LNCAP (cell line): Measurements from ENCODE around the gene ZDHHC3.
A peak's percentile ranks its signal among the peaks of the same experiment; 100 is the strongest.

Source experiments
- TF ChIP-seq, protein P1 (sequence below): fragments of 450-650 bp; IDR thresholded peaks from 2 replicates; pipeline ENCODE4 v1.5.1; 2017; ENCODE audit warnings: mild to moderate bottlenecking

Gene ZDHHC3

DNA sequence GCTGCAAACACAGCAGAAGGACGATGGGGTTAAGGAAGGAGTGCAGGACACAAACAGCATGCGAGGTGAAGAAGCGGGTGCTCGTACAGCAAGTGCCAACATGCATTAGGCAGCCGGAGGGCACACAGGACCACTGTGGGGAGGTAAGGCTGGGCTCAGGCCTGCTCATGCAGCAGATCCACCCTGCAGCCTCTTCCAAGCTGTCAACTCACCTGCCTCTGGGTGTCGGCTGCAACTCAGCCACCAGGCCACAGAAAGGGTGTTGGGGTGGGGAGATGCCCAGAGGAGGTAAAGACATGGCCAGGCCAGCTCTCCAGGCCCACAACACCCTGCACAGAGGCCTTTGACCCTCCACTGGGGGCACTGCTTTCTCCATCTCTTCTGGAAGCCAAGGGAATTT lies 57.4 kb downstream of the ZDHHC3 start:
- TF ChIP-seq, protein P1, sequence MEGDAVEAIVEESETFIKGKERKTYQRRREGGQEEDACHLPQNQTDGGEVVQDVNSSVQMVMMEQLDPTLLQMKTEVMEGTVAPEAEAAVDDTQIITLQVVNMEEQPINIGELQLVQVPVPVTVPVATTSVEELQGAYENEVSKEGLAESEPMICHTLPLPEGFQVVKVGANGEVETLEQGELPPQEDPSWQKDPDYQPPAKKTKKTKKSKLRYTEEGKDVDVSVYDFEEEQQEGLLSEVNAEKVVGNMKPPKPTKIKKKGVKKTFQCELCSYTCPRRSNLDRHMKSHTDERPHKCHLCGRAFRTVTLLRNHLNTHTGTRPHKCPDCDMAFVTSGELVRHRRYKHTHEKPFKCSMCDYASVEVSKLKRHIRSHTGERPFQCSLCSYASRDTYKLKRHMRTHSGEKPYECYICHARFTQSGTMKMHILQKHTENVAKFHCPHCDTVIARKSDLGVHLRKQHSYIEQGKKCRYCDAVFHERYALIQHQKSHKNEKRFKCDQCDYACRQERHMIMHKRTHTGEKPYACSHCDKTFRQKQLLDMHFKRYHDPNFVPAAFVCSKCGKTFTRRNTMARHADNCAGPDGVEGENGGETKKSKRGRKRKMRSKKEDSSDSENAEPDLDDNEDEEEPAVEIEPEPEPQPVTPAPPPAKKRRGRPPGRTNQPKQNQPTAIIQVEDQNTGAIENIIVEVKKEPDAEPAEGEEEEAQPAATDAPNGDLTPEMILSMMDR = no peak

DNA sequence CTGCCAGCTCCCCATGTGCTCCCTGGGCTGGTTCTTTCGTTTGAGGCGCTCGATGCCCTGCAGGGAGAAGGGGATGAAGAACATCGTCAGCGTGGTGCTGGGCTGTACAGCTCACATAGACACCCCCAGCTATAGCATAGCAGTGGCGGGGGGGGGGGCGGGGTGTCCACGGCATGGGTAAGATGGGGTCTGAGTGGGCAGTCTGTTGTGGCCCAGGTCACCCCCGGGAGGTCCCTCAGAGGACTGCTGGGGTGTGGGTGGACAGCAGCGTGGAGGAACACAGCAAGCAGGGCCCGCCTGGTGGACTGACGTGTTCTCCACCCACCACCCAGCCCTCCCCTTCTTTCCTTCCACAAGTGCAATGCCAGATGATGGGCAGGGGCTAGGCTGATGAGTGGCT lies 57.9 kb downstream of the ZDHHC3 start:
- TF ChIP-seq, protein P1 = no peak

- TF ChIP-seq, protein P1 = no peak
Observed at GRCh38 chr3:44915702-44916438, 60.1 kb downstream of the ZDHHC3 start.

- TF ChIP-seq, protein P1 = peak; percentile 47
Observed at GRCh38 chr3:44914936-44915335, 61.0 kb downstream of the ZDHHC3 start.

- TF ChIP-seq, protein P1 = peak; percentile 74
Observed at GRCh38 chr3:44913868-44914468, 62.0 kb downstream of the ZDHHC3 start.

- TF ChIP-seq, protein P1 = no peak
Observed at GRCh38 chr3:44910693-44911092, 65.3 kb downstream of the ZDHHC3 start.

DNA sequence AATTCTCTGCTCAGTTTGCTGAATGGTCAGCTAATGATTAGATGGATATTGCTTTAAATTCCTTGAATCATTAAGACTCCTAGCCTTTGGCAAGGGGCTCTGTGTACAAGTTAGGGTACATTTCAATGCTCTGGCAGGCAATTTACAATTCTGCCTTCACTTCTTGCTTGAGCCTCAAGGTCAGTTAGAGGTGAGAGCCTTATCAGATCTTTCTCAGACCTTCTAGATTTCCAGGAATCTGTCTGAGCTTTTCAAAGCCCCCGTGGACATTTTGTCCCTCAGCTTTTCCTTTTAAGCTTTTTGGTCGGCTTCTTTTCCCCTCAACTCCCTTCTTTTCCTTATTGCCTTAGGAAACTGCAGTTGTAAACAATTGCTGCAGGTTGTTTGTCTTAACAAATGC lies 66.9 kb downstream of the ZDHHC3 start:
- TF ChIP-seq, protein P1 = no peak
